Suprapubic skin (tissue), 4 donors: ENCODE results near the gene RND3. TPM values are rescaled to one million over a fixed set of nuclear protein-coding genes. Genes with fewer than 3 reads are reported as not detected.

Experiments
- DNase-seq, 2 donors: peaks; one replicate each; pipeline ENCODE4 v3.0.0-alpha.2; 2019; ENCODE audit warnings: low spot score in 2 of 2
- H3K27ac ChIP-seq: fragments of 200-600 bp; sonication (generic); one replicate; pipeline ENCODE4 v1.5.1; 2019
- H3K27me3 ChIP-seq: fragments of 200-600 bp; sonication (generic); one replicate; pipeline ENCODE4 v1.5.1; 2019
- H3K36me3 ChIP-seq: fragments of 200-600 bp; sonication (generic); one replicate; pipeline ENCODE4 v1.5.1; 2019
- H3K4me1 ChIP-seq: fragments of 200-600 bp; sonication (generic); one replicate; pipeline ENCODE4 v1.5.1; 2019
- H3K4me3 ChIP-seq: fragments of 200-600 bp; sonication (generic); one replicate; pipeline ENCODE4 v1.5.1; 2019; ENCODE audit warnings: mild to moderate bottlenecking
- H3K9me3 ChIP-seq: fragments of 200-600 bp; sonication (generic); one replicate; pipeline ENCODE4 v1.5.1; 2019
- CTCF ChIP-seq, 2 donors: fragments of 200-600 bp in 1 of 2; fragments of 450-650 bp in 1 of 2; sonication (generic) in 1 of 2; IDR thresholded peaks; one replicate each; pipeline ENCODE4 v1.5.1; 2016 to 2019; ENCODE audit warnings: antibody characterized with exemption in 2 of 2, mild to moderate bottlenecking in 1 of 2, moderate library complexity in 1 of 2
- EP300 ChIP-seq: sonication (generic); formaldehyde crosslinking; IDR thresholded peaks from one replicate; pipeline ENCODE4 v1.6.1; 2017; ENCODE audit warnings: antibody characterized with exemption
- POLR2A ChIP-seq, 2 donors: fragments of 450-650 bp; IDR thresholded peaks; one replicate each; pipeline ENCODE4 v1.6.1; 2017; ENCODE audit warnings: antibody characterized with exemption in 2 of 2, mild to moderate bottlenecking in 2 of 2, moderate library complexity in 2 of 2
- POLR2AphosphoS5 ChIP-seq, 3 donors: sonication (generic); formaldehyde crosslinking; IDR thresholded peaks; one replicate each; pipeline ENCODE4 v1.6.1; 2017; ENCODE audit warnings: antibody characterized with exemption in 3 of 3
- WGBS: methylation state at CpG from one replicate; pipeline ENCODE4 v1.1.5; 2018; 5-methylcytosine and 5-hydroxymethylcytosine counted together
- total RNA-seq, 4 donors: library from RNA; depleted of rRNA; stranded (reverse); fragments of >200 nt; gene quantifications; one replicate each; pipeline ENCODE4 v1.1.0, GENCODE V29; 2016

RND3 gene
- total RNA-seq, 4 donors from 2014 or later: 45.7 to 65.3 (median 56.9) TPM

GRCh38 chr2:150438041-150438440, 49.4 kb downstream of the RND3 start:
- TF ChIP-seq CTCF (IDR thresholded peaks at IDR 0.05) (no peak), EP300 (no peak), POLR2A (IDR thresholded peaks at IDR 0.05) (no peak), POLR2AphosphoS5 (IDR thresholded peaks at IDR 0.05) (no peak)
- no peak for DNase-seq
- Histone ChIP-seq H3K4me3 (no peak overlapping the region), H3K9me3 (no peaks in the 10 kb centered on the region), H3K36me3 (no peaks in the 10 kb centered on the region), H3K4me1 (no peaks in the 10 kb centered on the region), H3K27ac (no peak overlapping the region), H3K27me3 (no peaks in the 10 kb centered on the region)
- 77% methylated on average over 2 of the region's 2 CpGs for WGBS

GRCh38 chr2:150432312-150432625, 55.2 kb downstream of the RND3 start:
- WGBS: 88% methylated on average over 3 of the region's 3 CpGs
- Histone ChIP-seq H3K27ac (no peak overlapping the region), H3K4me3 (no peak overlapping the region), H3K36me3 (no peaks in the 10 kb centered on the region), H3K27me3 (no peaks in the 10 kb centered on the region), H3K9me3 (no peaks in the 10 kb centered on the region), H3K4me1 (no peaks in the 10 kb centered on the region)
- TF ChIP-seq EP300: no peak
- TF ChIP-seq POLR2AphosphoS5 (IDR thresholded peaks at IDR 0.05): no peak
- TF ChIP-seq POLR2A (IDR thresholded peaks at IDR 0.05): no peak
- TF ChIP-seq CTCF (IDR thresholded peaks at IDR 0.05): no peak
- no peak for DNase-seq

- WGBS: 60% methylated on average over 1 of the region's 1 CpG
- Histone ChIP-seq H3K4me3 (no peak overlapping the region), H3K36me3 (no peaks in the 10 kb centered on the region), H3K4me1 (no peaks in the 10 kb centered on the region), H3K27ac (no peak overlapping the region), H3K27me3 (no peaks in the 10 kb centered on the region), H3K9me3 (no peaks in the 10 kb centered on the region)
- TF ChIP-seq POLR2A (IDR thresholded peaks at IDR 0.05): no peak
- no peak for TF ChIP-seq EP300
- no peak for TF ChIP-seq CTCF (IDR thresholded peaks at IDR 0.05)
- no peak for TF ChIP-seq POLR2AphosphoS5 (IDR thresholded peaks at IDR 0.05)
- DNase-seq: no peak
Observed at GRCh38 chr2:150431561-150432311, 55.7 kb downstream of the RND3 start.

GRCh38 chr2:150429384-150429961, 58.0 kb downstream of the RND3 start:
- Histone ChIP-seq H3K9me3 (no peaks in the 10 kb centered on the region), H3K27me3 (no peaks in the 10 kb centered on the region), H3K36me3 (no peaks in the 10 kb centered on the region), H3K4me3 (no peak overlapping the region), H3K27ac (no peak overlapping the region), H3K4me1 (no peaks in the 10 kb centered on the region)
- no peak for DNase-seq
- no peak for TF ChIP-seq EP300
- no peak for TF ChIP-seq POLR2A (IDR thresholded peaks at IDR 0.05)
- TF ChIP-seq POLR2AphosphoS5 (IDR thresholded peaks at IDR 0.05): no peak
- no peak for TF ChIP-seq CTCF (IDR thresholded peaks at IDR 0.05)
- 92% methylated on average over 3 of the region's 3 CpGs for WGBS

- H3K4me1 ChIP-seq: no peaks in the 10 kb centered on the region
- H3K9me3 ChIP-seq: no peaks in the 10 kb centered on the region
- H3K4me3 ChIP-seq: no peak overlapping the region
- H3K27me3 ChIP-seq: no peaks in the 10 kb centered on the region
- no peaks in the 10 kb centered on the region for H3K36me3 ChIP-seq
- H3K27ac ChIP-seq: no peak overlapping the region
- 82% methylated on average over 2 of the region's 2 CpGs for WGBS
- no peak for TF ChIP-seq POLR2A (IDR thresholded peaks at IDR 0.05)
- no peak for TF ChIP-seq POLR2AphosphoS5 (IDR thresholded peaks at IDR 0.05)
- no peak for TF ChIP-seq EP300
- no peak for TF ChIP-seq CTCF (IDR thresholded peaks at IDR 0.05)
- no peak for DNase-seq
Observed at GRCh38 chr2:150428641-150429040, 58.8 kb downstream of the RND3 start.
